Activated naive CD4-positive, alpha-beta T cell treated with anti-CD3 and anti-CD28 coated beads, Interleukin-2, amount 50 U/mL, for 24 hours (primary cell): ENCODE measurements around the gene TKT.
"Not testable (repeated sequence)": the region's sequence is repeated elsewhere in the genome, so short reads cannot be mapped to it uniquely, and the experiment has no call there.

Source experiments
- H3K27ac Mint-ChIP-seq: one replicate; pipeline ENCODE4 v1.8.0; 2021; ENCODE audit warnings: mild to moderate bottlenecking, mixed read lengths
- H3K27me3 Mint-ChIP-seq: one replicate; pipeline ENCODE4 v1.8.0; 2021; ENCODE audit warnings: mixed read lengths
- H3K36me3 Mint-ChIP-seq: one replicate; pipeline ENCODE4 v1.8.0; 2021; ENCODE audit warnings: mixed read lengths
- H3K4me1 Mint-ChIP-seq: one replicate; pipeline ENCODE4 v1.8.0; 2021; ENCODE audit warnings: mixed read lengths
- H3K4me3 Mint-ChIP-seq: one replicate; pipeline ENCODE4 v1.8.0; 2021; ENCODE audit warnings: mild to moderate bottlenecking, mixed read lengths
- H3K9me3 Mint-ChIP-seq: one replicate; pipeline ENCODE4 v1.8.0; 2021; ENCODE audit warnings: mixed read lengths

The TKT gene

GRCh38 chr3:53269193-53269592 lies 13.4 kb upstream of the TKT start:
- not testable (repeated sequence) for H3K4me1 Mint-ChIP-seq, H3K27ac Mint-ChIP-seq, H3K9me3 Mint-ChIP-seq, H3K36me3 Mint-ChIP-seq, H3K27me3 Mint-ChIP-seq, H3K4me3 Mint-ChIP-seq

DNA sequence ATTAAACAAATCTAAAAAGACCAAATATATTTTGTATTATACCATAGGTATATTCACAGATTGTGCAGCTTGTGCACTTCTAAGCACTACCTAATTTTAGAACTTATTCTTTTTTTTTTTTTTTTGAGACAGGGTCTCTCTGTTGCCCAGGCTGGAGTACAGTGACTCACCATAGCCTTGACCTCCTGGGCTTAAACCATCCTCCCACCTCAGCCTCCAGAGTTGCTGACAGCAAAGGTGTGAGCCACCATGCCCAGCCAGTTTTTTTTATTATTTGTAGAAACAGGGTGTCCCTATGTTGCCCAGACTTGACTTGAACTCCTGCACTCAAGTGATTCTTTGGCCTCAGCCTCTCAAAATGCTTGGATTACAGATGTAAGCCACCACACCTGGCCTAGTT lies 11.9 kb upstream of the TKT start:
- Mint-ChIP-seq H3K27ac (no peak overlapping the region), H3K9me3 (no peaks in the 10 kb centered on the region), H3K4me1 (no peaks in the 10 kb centered on the region), H3K4me3 (no peak overlapping the region), H3K27me3 (no peaks in the 10 kb centered on the region), H3K36me3 (no peaks in the 10 kb centered on the region)

DNA sequence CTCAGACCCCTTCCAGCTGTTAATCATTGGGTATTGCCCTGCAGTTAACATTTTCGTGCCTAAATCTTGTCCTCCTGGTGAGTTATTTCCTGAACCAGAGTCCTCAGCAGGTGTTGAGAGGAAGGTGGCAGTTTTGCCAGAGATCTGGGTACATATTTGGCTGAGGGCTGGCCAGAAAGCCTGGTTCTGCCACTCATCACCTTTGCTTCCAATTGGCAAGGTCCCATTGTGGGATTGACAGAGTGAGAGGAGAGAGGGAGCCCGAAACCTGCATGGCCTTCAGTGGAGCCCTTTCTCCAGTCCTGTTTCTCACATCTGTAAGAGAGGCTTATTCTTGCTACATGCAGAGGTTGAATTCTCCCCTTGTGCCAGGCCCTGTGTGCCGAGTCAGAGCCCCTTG lies 8.9 kb upstream of the TKT start:
- Mint-ChIP-seq H3K4me1 (no peaks in the 10 kb centered on the region), H3K27ac (no peak overlapping the region), H3K27me3 (no peaks in the 10 kb centered on the region), H3K4me3 (no peak overlapping the region), H3K9me3 (no peaks in the 10 kb centered on the region), H3K36me3 (no peaks in the 10 kb centered on the region)

GRCh38 chr3:53263907-53264306 lies 8.1 kb upstream of the TKT start:
- Mint-ChIP-seq H3K36me3 (no peaks in the 10 kb centered on the region), H3K4me3 (no peak overlapping the region), H3K4me1 (no peaks in the 10 kb centered on the region), H3K27me3 (no peaks in the 10 kb centered on the region), H3K27ac (no peak overlapping the region), H3K9me3 (no peaks in the 10 kb centered on the region)

- H3K27me3 Mint-ChIP-seq: no peaks in the 10 kb centered on the region
- no peak overlapping the region for H3K27ac Mint-ChIP-seq
- no peak overlapping the region for H3K4me3 Mint-ChIP-seq
- H3K36me3 Mint-ChIP-seq: no peaks in the 10 kb centered on the region
- no peaks in the 10 kb centered on the region for H3K9me3 Mint-ChIP-seq
- no peaks in the 10 kb centered on the region for H3K4me1 Mint-ChIP-seq
These were observed 5.9 kb upstream of the TKT start for GRCh38 chr3:53261712-53262111.

DNA sequence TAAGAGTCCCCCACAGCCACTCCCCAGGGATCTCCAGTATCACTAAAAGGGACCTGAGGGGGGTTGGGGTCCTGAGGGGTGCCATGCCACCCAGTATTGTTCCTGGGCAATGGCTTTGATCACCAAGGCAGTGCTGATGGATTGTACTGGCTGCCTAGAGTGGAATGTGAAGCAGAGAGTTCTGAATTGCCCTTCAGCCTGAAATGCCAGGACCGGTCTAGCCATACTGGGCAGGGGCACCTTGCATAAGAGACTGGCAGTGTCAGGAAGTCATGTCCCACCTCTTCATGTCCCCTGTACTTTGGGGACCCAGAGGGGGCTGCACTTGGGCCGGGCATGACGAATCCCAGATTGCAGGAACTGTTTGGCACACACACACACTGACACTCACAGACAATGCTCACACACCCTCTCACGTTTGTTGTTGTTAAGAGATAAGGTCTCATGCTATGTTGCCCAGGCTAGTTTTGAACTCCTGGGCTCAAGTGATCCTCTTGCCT lies 4.5 kb upstream of the TKT start:
- H3K36me3 Mint-ChIP-seq: no peaks in the 10 kb centered on the region
- H3K4me1 Mint-ChIP-seq: no peaks in the 10 kb centered on the region
- no peak overlapping the region for H3K27ac Mint-ChIP-seq
- H3K9me3 Mint-ChIP-seq: no peaks in the 10 kb centered on the region
- H3K27me3 Mint-ChIP-seq: no peaks in the 10 kb centered on the region
- H3K4me3 Mint-ChIP-seq: no peak overlapping the region

- Mint-ChIP-seq H3K36me3 (no peaks in the 10 kb centered on the region), H3K9me3 (no peaks in the 10 kb centered on the region), H3K4me1 (peaks cover under 1% of the 10 kb centered on the region), H3K27ac (no peak overlapping the region), H3K4me3 (no peak overlapping the region), H3K27me3 (no peaks in the 10 kb centered on the region)
These were observed 3.8 kb upstream of the TKT start for GRCh38 chr3:53259427-53260259.

- Mint-ChIP-seq H3K4me3 (no peak overlapping the region), H3K36me3 (no peaks in the 10 kb centered on the region), H3K4me1 (peaks cover 9% of the 10 kb centered on the region), H3K27me3 (no peaks in the 10 kb centered on the region), H3K27ac (no peak overlapping the region), H3K9me3 (no peaks in the 10 kb centered on the region)
These were observed 3.0 kb upstream of the TKT start for GRCh38 chr3:53258600-53259426.

GRCh38 chr3:53257465-53257864 lies 1.6 kb upstream of the TKT start:
- Mint-ChIP-seq H3K27me3 (no peaks in the 10 kb centered on the region), H3K36me3 (no peaks in the 10 kb centered on the region), H3K4me3 (no peak overlapping the region), H3K9me3 (no peaks in the 10 kb centered on the region), H3K27ac (no peak overlapping the region), H3K4me1 (peaks cover 20% of the 10 kb centered on the region)

DNA sequence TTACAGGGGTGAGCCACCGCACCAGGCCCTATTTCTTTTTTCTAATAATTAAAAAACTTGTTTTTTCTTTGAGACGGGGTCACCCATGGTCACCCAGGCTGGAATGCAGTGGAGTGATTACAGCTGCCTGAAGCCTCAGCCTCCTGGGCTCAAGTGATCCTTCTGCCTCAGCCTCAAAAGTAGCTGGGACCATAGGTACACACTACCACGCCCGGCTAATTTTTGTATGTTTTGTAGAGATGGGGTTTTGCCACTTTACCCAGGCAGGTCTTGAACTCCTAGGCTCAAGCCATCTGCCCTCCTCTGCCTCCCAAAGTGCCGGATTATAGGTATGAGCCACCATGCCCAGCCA lies 858 bp upstream of the TKT start:
- Mint-ChIP-seq H3K4me1 (peaks cover 26% of the 10 kb centered on the region), H3K36me3 (no peaks in the 10 kb centered on the region), H3K9me3 (no peaks in the 10 kb centered on the region), H3K27ac (no peak overlapping the region), H3K27me3 (no peaks in the 10 kb centered on the region), H3K4me3 (peak overlapping the region; percentile 65)

GRCh38 chr3:53255423-53255774 lies 423 bp downstream of the TKT start:
- H3K4me1 Mint-ChIP-seq: peaks cover 37% of the 10 kb centered on the region

GRCh38 chr3:53254509-53255422 lies 1.1 kb downstream of the TKT start:
- Mint-ChIP-seq H3K36me3 (no peaks in the 10 kb centered on the region), H3K27me3 (no peaks in the 10 kb centered on the region), H3K4me1 (peaks cover 42% of the 10 kb centered on the region), H3K4me3 (peak overlapping the region; percentile 93), H3K9me3 (no peaks in the 10 kb centered on the region), H3K27ac (peak overlapping the region; percentile 81)

More at GRCh38 chr3:53255423-53255774, 423 bp downstream of the TKT start:
- peak overlapping the region; percentile 93 for H3K4me3 Mint-ChIP-seq
- peak overlapping the region; percentile 81 for H3K27ac Mint-ChIP-seq
- no peaks in the 10 kb centered on the region for H3K27me3 Mint-ChIP-seq
- H3K9me3 Mint-ChIP-seq: no peaks in the 10 kb centered on the region
- H3K36me3 Mint-ChIP-seq: no peaks in the 10 kb centered on the region

DNA sequence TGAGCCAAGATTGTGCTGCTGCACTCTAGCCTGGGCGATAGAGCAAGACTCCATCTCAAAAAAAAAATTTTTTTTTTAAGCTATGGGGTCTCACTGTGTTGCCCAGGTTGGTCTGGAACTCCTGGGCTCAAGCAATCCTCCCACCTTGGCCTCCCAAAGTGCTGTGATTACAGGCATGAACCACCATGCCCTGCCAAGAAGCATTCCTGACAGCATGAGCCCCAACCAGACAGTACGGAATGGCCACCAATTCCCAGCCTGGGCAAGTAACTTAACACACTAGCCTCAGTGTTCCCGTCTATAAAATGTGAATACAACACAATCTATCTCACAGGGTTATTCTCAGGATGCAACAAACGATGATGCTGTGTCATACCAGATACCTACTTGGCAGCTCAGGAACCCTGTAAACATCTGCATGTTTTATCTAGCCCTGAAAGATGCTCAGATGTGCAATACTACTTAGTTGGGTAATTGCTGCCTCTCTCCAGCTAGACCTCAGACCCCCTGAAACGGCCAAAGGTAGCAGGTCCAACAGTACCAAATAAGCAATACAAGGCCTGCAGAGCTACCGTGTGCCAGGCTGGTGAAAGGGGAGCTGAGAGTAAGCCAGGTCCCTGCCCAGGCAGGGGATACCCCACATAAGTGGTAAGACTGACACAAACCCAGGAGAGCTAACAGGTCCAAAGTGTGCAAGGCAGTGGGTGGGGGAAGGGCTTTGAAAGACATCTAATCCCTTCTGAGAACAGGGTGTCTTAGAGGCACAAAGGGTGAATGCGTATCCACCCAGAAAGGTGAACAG lies 1.9 kb downstream of the TKT start:
- Mint-ChIP-seq H3K9me3 (no peaks in the 10 kb centered on the region), H3K27ac (no peak overlapping the region), H3K4me1 (peaks cover 47% of the 10 kb centered on the region), H3K27me3 (no peaks in the 10 kb centered on the region), H3K4me3 (peak overlapping the region; percentile 93), H3K36me3 (no peaks in the 10 kb centered on the region)

DNA sequence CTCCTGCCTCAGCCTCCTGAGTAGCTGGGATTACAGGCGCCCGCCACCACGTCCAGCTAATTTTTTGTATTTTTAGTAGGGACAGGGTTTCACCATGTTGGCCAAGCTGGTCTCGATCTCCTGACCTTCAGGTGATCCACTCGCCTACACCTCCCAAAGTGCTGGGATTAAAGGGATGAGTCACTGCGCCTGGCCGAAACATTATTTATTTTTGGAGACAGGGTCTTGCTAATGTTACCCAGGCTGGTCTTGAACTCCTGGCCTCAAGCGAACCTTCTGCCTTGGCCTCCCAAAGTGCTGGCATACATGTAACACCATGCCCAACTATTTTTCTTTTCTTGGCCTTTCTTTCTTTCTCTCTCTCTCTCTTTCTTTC lies 2.9 kb downstream of the TKT start:
- peak overlapping the region; percentile 60 for H3K4me3 Mint-ChIP-seq
- not testable (repeated sequence) for H3K9me3 Mint-ChIP-seq, H3K27ac Mint-ChIP-seq, H3K36me3 Mint-ChIP-seq, H3K27me3 Mint-ChIP-seq
- peaks cover 56% of the 10 kb centered on the region for H3K4me1 Mint-ChIP-seq
